Measurements from ENCODE around the gene IPO5. TPM values are rescaled to one million over a fixed set of nuclear protein-coding genes. Genes with fewer than 3 reads are reported as not detected.

IPO5 gene
- total RNA-seq, 1 donor from 2014 or later, result 88.6 TPM

DNA sequence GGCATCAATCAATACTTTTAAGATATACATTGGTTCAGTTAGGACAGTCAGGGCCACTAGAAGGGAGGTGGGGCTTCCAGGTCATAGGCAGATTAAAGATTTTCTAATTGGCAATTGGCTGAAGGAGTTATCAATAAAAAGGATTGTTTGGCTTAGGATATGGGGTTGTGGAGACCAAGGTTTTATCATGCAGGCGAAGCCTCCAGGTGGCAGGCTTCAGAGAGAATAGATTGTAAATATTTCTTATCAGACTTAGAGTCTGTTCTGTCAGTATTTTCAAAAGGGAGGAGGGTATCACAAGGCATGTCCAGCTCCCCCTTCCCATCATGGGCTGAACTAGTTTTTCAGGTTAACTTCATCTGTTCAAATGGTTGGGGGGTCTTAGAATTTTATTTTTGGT lies 112.0 kb downstream of the IPO5 start:
- intact Hi-C loops (cut with DNase I), result no loop called here
- H3K27ac ChIP-seq, result no peak overlapping the region
- H3K4me3 ChIP-seq, result no peak overlapping the region
- no peak for TF ChIP-seq CTCF (IDR thresholded peaks at IDR 0.05)
- no peaks in the 10 kb centered on the region for H3K4me1 ChIP-seq
- no peaks in the 10 kb centered on the region for H3K36me3 ChIP-seq
- DNase-seq (no peak), ATAC-seq (no peak)
- H3K9me3 ChIP-seq, result no peaks in the 10 kb centered on the region
- H3K27me3 ChIP-seq, result no peaks in the 10 kb centered on the region

- Histone ChIP-seq H3K9me3 (no peaks in the 10 kb centered on the region), H3K27me3 (no peaks in the 10 kb centered on the region), H3K4me1 (no peaks in the 10 kb centered on the region), H3K27ac (no peak overlapping the region), H3K4me3 (no peak overlapping the region), H3K36me3 (no peaks in the 10 kb centered on the region)
- intact Hi-C loops (cut with DNase I), result no loop called here
- DNase-seq (no peak), ATAC-seq (no peak)
- no peak for TF ChIP-seq CTCF (IDR thresholded peaks at IDR 0.05)
Measured at GRCh38 chr13:98066636-98067035, 113.2 kb downstream of the IPO5 start.

DNA sequence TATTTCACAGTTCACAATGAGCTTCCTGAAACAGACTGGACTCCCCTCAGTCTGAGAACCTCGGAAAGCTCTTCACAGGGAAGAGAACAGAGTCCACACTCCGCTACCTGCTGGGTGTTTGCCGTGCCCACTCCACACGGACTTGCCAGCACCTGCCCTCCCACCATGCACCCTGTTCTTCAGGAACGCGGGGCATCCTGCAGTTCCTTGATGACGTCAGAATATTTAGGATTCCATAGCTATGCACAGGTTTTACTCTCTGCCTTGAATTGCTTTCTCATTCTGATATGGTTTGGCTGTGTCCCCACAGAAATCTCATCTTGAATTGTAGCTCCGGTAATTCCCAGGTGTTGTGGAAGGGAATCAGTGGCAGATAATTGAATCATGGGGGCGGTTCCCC lies 115.0 kb downstream of the IPO5 start:
- Histone ChIP-seq H3K4me3 (no peak overlapping the region), H3K4me1 (no peaks in the 10 kb centered on the region), H3K27me3 (no peaks in the 10 kb centered on the region), H3K9me3 (no peaks in the 10 kb centered on the region), H3K27ac (no peak overlapping the region), H3K36me3 (no peaks in the 10 kb centered on the region)
- intact Hi-C loops (cut with DNase I), result no loop called here
- DNase-seq (no peak), ATAC-seq (peak; percentile 53)
- no peak for TF ChIP-seq CTCF (IDR thresholded peaks at IDR 0.05)

GRCh38 chr13:98069985-98070384 lies 116.5 kb downstream of the IPO5 start:
- no peaks in the 10 kb centered on the region for H3K4me1 ChIP-seq
- H3K4me3 ChIP-seq, result no peak overlapping the region
- no peaks in the 10 kb centered on the region for H3K9me3 ChIP-seq
- ATAC-seq (no peak), DNase-seq (no peak)
- H3K36me3 ChIP-seq, result no peaks in the 10 kb centered on the region
- intact Hi-C loops (cut with DNase I), result no loop called here
- H3K27me3 ChIP-seq, result no peaks in the 10 kb centered on the region
- no peak for TF ChIP-seq CTCF (IDR thresholded peaks at IDR 0.05)
- H3K27ac ChIP-seq, result no peak overlapping the region

DNA sequence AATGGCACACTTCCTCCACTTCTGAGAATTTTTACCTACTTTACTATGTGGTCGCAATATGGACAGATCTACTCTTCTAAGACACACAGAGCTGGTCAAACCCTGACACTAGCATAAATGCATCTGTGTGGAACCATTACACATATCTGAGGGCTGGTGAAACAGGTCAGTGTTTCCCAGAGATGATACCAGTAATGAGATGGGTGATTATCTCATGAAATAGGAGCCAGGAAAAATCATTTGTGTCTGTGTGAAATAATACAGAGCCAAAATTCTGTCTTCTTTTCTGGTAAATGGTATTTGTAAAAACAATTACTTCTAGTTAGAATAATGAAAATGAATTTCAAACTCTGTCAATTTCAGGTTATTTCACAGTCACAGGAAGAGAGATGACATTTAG lies 117.8 kb downstream of the IPO5 start:
- no peaks in the 10 kb centered on the region for H3K9me3 ChIP-seq
- no peak overlapping the region for H3K4me3 ChIP-seq
- no peak overlapping the region for H3K27ac ChIP-seq
- H3K4me1 ChIP-seq, result no peaks in the 10 kb centered on the region
- no peak for ATAC-seq
- no peak for DNase-seq
- TF ChIP-seq CTCF (IDR thresholded peaks at IDR 0.05), result no peak
- intact Hi-C loops (cut with DNase I), result no loop called here
- no peaks in the 10 kb centered on the region for H3K36me3 ChIP-seq
- H3K27me3 ChIP-seq, result no peaks in the 10 kb centered on the region

GRCh38 chr13:98072476-98072875 lies 119.0 kb downstream of the IPO5 start:
- TF ChIP-seq CTCF (IDR thresholded peaks at IDR 0.05), result no peak
- Histone ChIP-seq H3K27ac (no peak overlapping the region), H3K9me3 (no peaks in the 10 kb centered on the region), H3K4me1 (no peaks in the 10 kb centered on the region), H3K4me3 (no peak overlapping the region), H3K27me3 (no peaks in the 10 kb centered on the region), H3K36me3 (no peaks in the 10 kb centered on the region)
- ATAC-seq, result no peak
- DNase-seq, result no peak
- intact Hi-C loops (cut with DNase I), result no loop called here

All from upper lobe of right lung (tissue), 1 donor.